Measurements from ENCODE around the gene AP1M1.

- TF ChIP-seq ZBTB21 (CRISPR knock-in tag; IDR thresholded peaks at IDR 0.05; ENCODE audit: borderline replicate concordance) (no peak), ZNF416 (CRISPR knock-in tag; IDR thresholded peaks at IDR 0.05) (no peak), CTCF (IDR thresholded peaks at IDR 0.05) (no peak), STAT6 (CRISPR knock-in tag; conservative IDR thresholded peaks at IDR 0.05; ENCODE audit: low read depth) (no peak), TCF7 (CRISPR knock-in tag; IDR thresholded peaks at IDR 0.05; ENCODE audit: low read depth) (no peak)
These were observed 40.8 kb upstream of the AP1M1 start for GRCh38 chr19:16156904-16157303.
